Peyer's patch (tissue), 4 donors: Measurements from ENCODE around the gene LSP1.

ENCODE experiments used
- POLR2A ChIP-seq, 2 donors: fragments of 450-650 bp; IDR thresholded peaks; one replicate each; pipeline ENCODE4 v1.5.1; 2017; ENCODE audit warnings: antibody characterized with exemption in 2 of 2, mild to moderate bottlenecking in 2 of 2, moderate library complexity in 2 of 2
- TF ChIP-seq, protein P1 (sequence below), 6 experiments: fragments of 450-650 bp in 4 of 6; fragments of 200-600 bp in 2 of 6; sonication (generic) in 1 of 6; IDR thresholded peaks; one replicate each; pipeline ENCODE4 v1.5.1; 2017 to 2019; ENCODE audit warnings: antibody characterized with exemption in 6 of 6, mild to moderate bottlenecking in 3 of 6, moderate library complexity in 1 of 6

DNA sequence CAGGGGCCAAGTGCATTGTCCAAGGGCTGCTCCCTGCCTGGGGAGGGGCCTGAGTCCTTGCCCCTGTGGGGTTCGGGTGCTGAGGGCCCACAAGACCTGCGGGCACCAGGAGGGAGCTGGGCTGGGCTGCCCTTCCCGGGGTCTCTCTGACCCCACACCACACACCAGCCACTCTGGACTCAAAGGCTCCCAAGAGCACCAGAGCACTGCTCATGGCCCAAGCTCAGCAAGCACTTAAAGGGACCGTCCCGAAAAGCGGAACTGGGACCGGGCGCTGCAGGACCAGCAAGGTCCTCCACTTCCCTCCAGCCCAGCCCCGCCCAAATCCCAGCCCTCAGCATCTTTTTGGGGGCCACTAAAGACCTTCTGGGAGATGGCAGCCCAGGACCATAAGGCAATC lies 5.3 kb downstream of the LSP1 start:
- TF ChIP-seq, protein P1, sequence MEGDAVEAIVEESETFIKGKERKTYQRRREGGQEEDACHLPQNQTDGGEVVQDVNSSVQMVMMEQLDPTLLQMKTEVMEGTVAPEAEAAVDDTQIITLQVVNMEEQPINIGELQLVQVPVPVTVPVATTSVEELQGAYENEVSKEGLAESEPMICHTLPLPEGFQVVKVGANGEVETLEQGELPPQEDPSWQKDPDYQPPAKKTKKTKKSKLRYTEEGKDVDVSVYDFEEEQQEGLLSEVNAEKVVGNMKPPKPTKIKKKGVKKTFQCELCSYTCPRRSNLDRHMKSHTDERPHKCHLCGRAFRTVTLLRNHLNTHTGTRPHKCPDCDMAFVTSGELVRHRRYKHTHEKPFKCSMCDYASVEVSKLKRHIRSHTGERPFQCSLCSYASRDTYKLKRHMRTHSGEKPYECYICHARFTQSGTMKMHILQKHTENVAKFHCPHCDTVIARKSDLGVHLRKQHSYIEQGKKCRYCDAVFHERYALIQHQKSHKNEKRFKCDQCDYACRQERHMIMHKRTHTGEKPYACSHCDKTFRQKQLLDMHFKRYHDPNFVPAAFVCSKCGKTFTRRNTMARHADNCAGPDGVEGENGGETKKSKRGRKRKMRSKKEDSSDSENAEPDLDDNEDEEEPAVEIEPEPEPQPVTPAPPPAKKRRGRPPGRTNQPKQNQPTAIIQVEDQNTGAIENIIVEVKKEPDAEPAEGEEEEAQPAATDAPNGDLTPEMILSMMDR (IDR thresholded peaks at IDR 0.05) = no peak
- TF ChIP-seq POLR2A (IDR thresholded peaks at IDR 0.05) = no peak
